Immature natural killer cell (primary cell): ENCODE measurements around the gene CKMT1B. TPM values are rescaled to one million over a fixed set of nuclear protein-coding genes. Genes with fewer than 3 reads are reported as not detected.
"Not testable (repeated sequence)": the region's sequence is repeated elsewhere in the genome, so short reads cannot be mapped to it uniquely, and the experiment has no call there.

ENCODE experiments used
- DNase-seq, 3 donors: peaks; one replicate each; pipeline ENCODE4 v3.0.0; 2022; ENCODE audit warnings: mixed read lengths in 1 of 3
- H3K27ac Mint-ChIP-seq, 6 donors: one replicate each; pipeline ENCODE4 v1.8.0; 2020; ENCODE audit warnings: mixed read lengths in 6 of 6, mild to moderate bottlenecking in 5 of 6, inconsistent platforms in 4 of 6, moderate library complexity in 3 of 6
- H3K27me3 Mint-ChIP-seq, 3 donors: one replicate each; pipeline ENCODE4 v1.8.0; 2020 to 2021; ENCODE audit warnings: low read depth in 3 of 3, mild to moderate bottlenecking in 3 of 3, mixed read lengths in 3 of 3, moderate library complexity in 3 of 3, inconsistent platforms in 1 of 3
- H3K36me3 Mint-ChIP-seq, 3 donors: one replicate each; pipeline ENCODE4 v1.8.0; 2020; ENCODE audit warnings: mixed read lengths in 3 of 3, inconsistent platforms in 2 of 3, mild to moderate bottlenecking in 2 of 3
- H3K4me1 Mint-ChIP-seq, 2 donors: one replicate each; pipeline ENCODE4 v1.8.0; 2020; ENCODE audit warnings: inconsistent platforms in 2 of 2, mild to moderate bottlenecking in 2 of 2, mixed read lengths in 2 of 2, moderate library complexity in 1 of 2
- H3K4me3 Mint-ChIP-seq, 5 donors: one replicate each; pipeline ENCODE4 v1.8.0; 2020; ENCODE audit warnings: mild to moderate bottlenecking in 5 of 5, mixed read lengths in 5 of 5, inconsistent platforms in 3 of 5, moderate library complexity in 3 of 5
- H3K9me3 Mint-ChIP-seq, 6 donors: one replicate each; pipeline ENCODE4 v1.8.0; 2020; ENCODE audit warnings: mild to moderate bottlenecking in 6 of 6, mixed read lengths in 6 of 6, inconsistent platforms in 4 of 6, moderate library complexity in 3 of 6
- polyA plus RNA-seq, 3 donors: library from polyadenylated mRNA; unstranded; fragments of 300-500 nt; fragmentation: Illumina TruSeq; gene quantifications; one replicate each; pipeline ENCODE4 v1.2.3, GENCODE V29; 2021

Gene CKMT1B
- polyA plus RNA-seq, 3 donors from 2014 or later, result not detected

GRCh38 chr15:43600200-43600599 lies 6.4 kb downstream of the CKMT1B start:
- H3K4me3 Mint-ChIP-seq, H3K9me3 Mint-ChIP-seq, DNase-seq, H3K27ac Mint-ChIP-seq, H3K36me3 Mint-ChIP-seq, H3K4me1 Mint-ChIP-seq: not testable (repeated sequence)
- peaks cover 2 to 14% (median 7%) of the 10 kb centered on the region in 3 donors for H3K27me3 Mint-ChIP-seq

- H3K4me1 Mint-ChIP-seq, H3K9me3 Mint-ChIP-seq, H3K36me3 Mint-ChIP-seq, DNase-seq, H3K27ac Mint-ChIP-seq, H3K4me3 Mint-ChIP-seq: not testable (repeated sequence)
- H3K27me3 Mint-ChIP-seq, result peaks cover 2 to 11% (median 7%) of the 10 kb centered on the region in 3 donors
These were observed 8.4 kb downstream of the CKMT1B start for GRCh38 chr15:43602233-43602632.

GRCh38 chr15:43617750-43618149 lies 23.9 kb downstream of the CKMT1B start:
- H3K4me1 Mint-ChIP-seq, H3K4me3 Mint-ChIP-seq, DNase-seq, H3K27ac Mint-ChIP-seq, H3K27me3 Mint-ChIP-seq, H3K36me3 Mint-ChIP-seq, H3K9me3 Mint-ChIP-seq: not testable (repeated sequence)

- H3K4me3 Mint-ChIP-seq, result not testable (repeated sequence)
These were observed 24.9 kb downstream of the CKMT1B start, which contains the start of gene STRC for GRCh38 chr15:43618700-43619099. Gene STRC (minus strand): TSS chr15:43618800. CDS start chr15:43618722, 78 bp downstream.

GRCh38 chr15:43622068-43622799 lies 28.4 kb downstream of the CKMT1B start:
- not testable (repeated sequence) for H3K27me3 Mint-ChIP-seq, H3K4me3 Mint-ChIP-seq, H3K36me3 Mint-ChIP-seq, DNase-seq, H3K4me1 Mint-ChIP-seq, H3K9me3 Mint-ChIP-seq, H3K27ac Mint-ChIP-seq

More at GRCh38 chr15:43618700-43619099, 24.9 kb downstream of the CKMT1B start, which contains the start of gene STRC:
- not testable (repeated sequence) for DNase-seq, H3K9me3 Mint-ChIP-seq, H3K36me3 Mint-ChIP-seq, H3K27me3 Mint-ChIP-seq, H3K4me1 Mint-ChIP-seq, H3K27ac Mint-ChIP-seq

- no peak for DNase-seq
- H3K27ac Mint-ChIP-seq, result no peak overlapping the region
- H3K36me3 Mint-ChIP-seq, result no peaks in the 10 kb centered on the region
- peaks cover 0 to 1% (median 0%) of the 10 kb centered on the region in 6 donors for H3K9me3 Mint-ChIP-seq
- H3K27me3 Mint-ChIP-seq, result peaks cover 4 to 7% (median 4%) of the 10 kb centered on the region in 3 donors
- H3K4me1 Mint-ChIP-seq, result no peaks in the 10 kb centered on the region
- H3K4me3 Mint-ChIP-seq, result no peak overlapping the region
These were observed 31.3 kb downstream of the CKMT1B start for GRCh38 chr15:43625106-43625505.

GRCh38 chr15:43626937-43627336 lies 33.1 kb downstream of the CKMT1B start:
- not testable (repeated sequence) for H3K4me3 Mint-ChIP-seq, H3K9me3 Mint-ChIP-seq, H3K27me3 Mint-ChIP-seq, H3K36me3 Mint-ChIP-seq, H3K27ac Mint-ChIP-seq, H3K4me1 Mint-ChIP-seq, DNase-seq

- DNase-seq, H3K27ac Mint-ChIP-seq, H3K36me3 Mint-ChIP-seq, H3K9me3 Mint-ChIP-seq, H3K4me3 Mint-ChIP-seq, H3K27me3 Mint-ChIP-seq, H3K4me1 Mint-ChIP-seq: not testable (repeated sequence)
These were observed 44.8 kb downstream of the CKMT1B start for GRCh38 chr15:43638464-43639204.

Other genes with a start within 250 kb of the CKMT1B start
- gene ZSCAN29, start 223.0 kb upstream of the CKMT1B start, polyA plus RNA-seq, result 1 to 10 TPM in 2 of 3 donors, under 1 TPM in 1; 0.39 to 8.9 (median 4.1) TPM
- gene TUBGCP4, start 222.9 kb upstream of the CKMT1B start, polyA plus RNA-seq, result 10 to 100 TPM; 11.1 to 18.1 (median 11.7) TPM
- gene TP53BP1, start 100.9 kb upstream of the CKMT1B start, polyA plus RNA-seq, result 1 to 10 TPM in 2 of 3 donors, under 1 TPM in 1; 0.55 to 7.8 (median 3.0) TPM
- gene MAP1A, start 76.4 kb upstream of the CKMT1B start, polyA plus RNA-seq, result under 1 TPM in 2 of 3 donors, not detected in 1; 0.04 to 0.07 TPM
- gene PPIP5K1, start 3.8 kb upstream of the CKMT1B start, polyA plus RNA-seq, result 1 to 10 TPM; 4.9 to 7.5 (median 7.1) TPM
- not detected for gene STRC, start 24.8 kb downstream of the CKMT1B start, polyA plus RNA-seq
- under 1 TPM in 2 of 3 donors, not detected in 1; 0.34 to 0.80 TPM for gene CATSPER2, start 54.8 kb downstream of the CKMT1B start, polyA plus RNA-seq
- gene CKMT1A, start 99.8 kb downstream of the CKMT1B start, polyA plus RNA-seq, result not detected
- gene PDIA3, start 152.4 kb downstream of the CKMT1B start, polyA plus RNA-seq, result 100 to 1,000 TPM; 394 to 690 (median 654) TPM
- 1 to 10 TPM in 1 of 3 donors, under 1 TPM in 1, not detected in 1; 0.78 to 1.4 TPM for gene ELL3, start 182.9 kb downstream of the CKMT1B start, polyA plus RNA-seq
- gene SERF2, start 198.3 kb downstream of the CKMT1B start, polyA plus RNA-seq, result 1,000 to 10,000 TPM; 1,924 to 3,752 (median 2,420) TPM
- 1 to 10 TPM in 2 of 3 donors, under 1 TPM in 1; 0.72 to 3.4 (median 1.3) TPM for gene SERINC4, start 206.2 kb downstream of the CKMT1B start, polyA plus RNA-seq
- 10 to 100 TPM in 2 of 3 donors, 1 to 10 TPM in 1; 4.1 to 20.3 (median 10.0) TPM for gene HYPK, start 206.6 kb downstream of the CKMT1B start, polyA plus RNA-seq
- 10 to 100 TPM in 2 of 3 donors, 1 to 10 TPM in 1; 6.7 to 21.3 (median 10.4) TPM for gene MFAP1, start 230.7 kb downstream of the CKMT1B start, polyA plus RNA-seq
- gene WDR76, start 233.0 kb downstream of the CKMT1B start, polyA plus RNA-seq, result 1 to 10 TPM; 8.3 to 8.9 (median 8.6) TPM